Central memory CD4-positive, alpha-beta T cell (primary cell): ENCODE measurements around the gene LRMDA.
"Not testable (repeated sequence)": the region's sequence is repeated elsewhere in the genome, so short reads cannot be mapped to it uniquely, and the experiment has no call there.

Source experiments
- DNase-seq: peaks from one replicate; pipeline ENCODE4 v3.0.0; 2022

LRMDA gene

DNA sequence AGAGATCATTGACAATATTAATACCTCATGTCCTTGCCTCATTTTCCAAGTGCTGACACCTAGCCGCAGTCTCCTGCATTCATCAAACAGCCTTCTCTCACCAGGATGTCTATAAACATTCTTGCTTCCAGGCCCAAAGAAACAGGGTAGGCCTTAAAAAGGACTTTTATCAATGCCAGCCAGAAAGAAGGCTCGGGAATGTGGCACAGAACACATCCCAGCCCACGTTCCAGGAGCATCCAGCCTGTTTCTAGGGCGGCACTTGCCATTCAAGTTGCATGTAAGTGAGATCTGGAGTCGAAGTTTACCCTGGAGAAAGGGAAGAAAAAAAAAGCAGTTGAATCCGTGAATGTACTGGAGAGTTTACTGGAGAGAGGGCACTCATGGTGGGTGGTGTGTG is 1123.1 kb downstream of the LRMDA start:
- no peak for DNase-seq

DNA sequence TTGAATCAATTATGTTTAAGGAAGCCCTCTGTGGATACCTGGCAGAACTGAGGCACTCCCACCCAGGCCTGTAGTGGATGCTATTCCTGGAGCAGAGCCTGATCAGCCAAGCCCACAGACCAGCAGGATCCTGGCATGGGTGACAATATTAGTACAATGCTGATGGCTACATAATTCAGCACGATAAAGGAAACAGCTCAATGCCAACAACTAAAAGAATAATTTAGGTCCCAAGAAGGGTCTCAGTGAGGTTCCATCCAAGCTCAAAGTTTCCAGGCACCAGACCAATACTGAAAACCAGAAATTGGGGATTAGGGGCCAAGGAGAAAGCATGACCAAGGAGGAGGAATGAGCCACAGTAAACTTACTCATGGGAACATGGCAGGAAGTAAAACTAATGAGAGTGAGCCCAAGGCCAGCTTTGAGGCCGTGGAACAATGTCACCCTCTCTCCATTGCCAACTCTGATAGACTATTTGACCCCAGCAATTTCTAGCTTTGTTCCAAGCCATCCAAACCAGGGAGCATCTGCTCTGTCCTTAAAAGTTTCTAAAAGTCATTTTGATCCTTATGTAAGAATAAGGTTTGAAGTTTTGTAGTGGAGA is 1123.7 kb downstream of the LRMDA start:
- DNase-seq: no peak

DNA sequence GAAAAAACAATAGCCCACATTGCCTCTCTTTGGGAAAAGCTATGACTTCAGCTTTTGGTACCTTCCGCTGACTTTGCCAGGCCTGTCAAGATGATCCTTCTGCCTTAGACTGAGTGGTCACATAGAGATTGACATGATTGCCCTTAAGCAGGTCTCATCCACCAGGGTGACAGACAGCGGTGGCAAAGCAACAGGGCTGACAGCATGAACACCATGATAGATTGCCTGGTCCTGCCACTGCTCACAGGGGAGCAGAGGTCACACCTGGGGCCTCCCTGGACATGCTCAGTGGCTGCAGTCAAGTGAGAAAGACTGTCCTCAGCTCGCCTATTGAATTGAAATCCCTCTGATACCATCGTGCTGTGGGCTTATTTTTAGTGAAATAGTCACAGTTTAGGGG is 1125.9 kb downstream of the LRMDA start:
- DNase-seq: no peak

- no peak for DNase-seq
These were observed 1127.2 kb downstream of the LRMDA start for GRCh38 chr10:76558586-76558985.

- no peak for DNase-seq
These were observed 1127.8 kb downstream of the LRMDA start for GRCh38 chr10:76558996-76559891.

- DNase-seq: no peak
These were observed 1128.4 kb downstream of the LRMDA start for GRCh38 chr10:76559892-76560220.

DNA sequence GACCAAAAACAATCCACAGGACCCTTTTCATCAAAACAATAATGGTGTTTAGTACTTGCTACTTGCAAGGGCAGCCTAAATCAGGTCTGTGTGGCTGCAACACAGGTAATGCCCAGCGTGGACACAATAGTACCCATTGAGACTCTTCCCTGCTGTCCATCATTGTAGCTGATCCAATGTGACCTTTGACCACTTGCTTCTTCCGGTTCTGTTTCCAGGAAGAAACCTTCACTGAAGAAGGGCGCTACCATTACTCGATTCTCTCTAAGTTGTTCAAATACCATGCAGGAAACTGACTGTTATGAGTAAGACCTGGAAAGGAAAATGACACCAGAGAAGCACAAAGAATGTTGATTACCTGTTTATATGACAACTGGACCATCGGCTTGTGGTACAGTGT is 1128.9 kb downstream of the LRMDA start:
- DNase-seq: no peak

GRCh38 chr10:76563286-76563685 is 1131.9 kb downstream of the LRMDA start:
- DNase-seq: no peak

DNA sequence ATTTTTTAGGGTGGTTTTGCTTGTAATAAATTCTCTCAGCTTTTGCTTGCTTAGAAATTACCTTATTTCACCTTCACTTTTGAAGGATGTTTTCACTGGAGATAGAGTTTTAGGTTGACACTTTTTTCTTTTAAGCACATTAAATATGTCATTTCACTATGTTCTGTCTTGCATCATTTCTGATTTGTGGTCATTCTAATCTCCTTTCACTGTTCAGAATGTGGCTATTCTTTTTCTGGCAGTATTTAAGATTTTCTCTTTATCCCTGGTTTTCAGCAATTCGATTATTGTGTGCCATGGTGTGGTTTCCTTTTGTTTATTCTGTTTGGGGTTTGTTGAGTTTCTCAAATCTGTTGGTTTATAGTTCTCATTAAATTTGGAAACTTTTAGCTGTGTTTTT is 1140.6 kb downstream of the LRMDA start:
- no peak for DNase-seq

- no peak for DNase-seq
These were observed 1145.0 kb downstream of the LRMDA start for GRCh38 chr10:76576276-76576962.

DNA sequence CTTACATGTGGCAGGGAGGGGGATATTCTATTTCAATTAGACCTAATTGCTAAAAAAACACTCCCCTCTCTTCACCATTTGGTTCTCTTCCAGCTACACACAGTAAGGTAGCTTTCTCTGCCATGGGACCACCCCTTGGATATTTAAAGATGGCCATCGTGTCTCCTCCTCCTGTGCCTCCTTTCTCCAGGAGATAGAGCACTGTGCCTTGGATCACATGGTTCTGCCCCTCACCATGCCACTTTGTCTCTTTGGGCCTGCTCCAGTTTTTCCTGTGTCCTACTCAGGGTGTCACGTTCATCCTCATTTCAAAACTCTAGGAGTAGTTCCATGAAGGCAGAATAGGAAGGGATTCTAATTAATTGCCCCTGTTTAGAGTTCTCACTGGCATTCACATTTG is 1146.0 kb downstream of the LRMDA start:
- DNase-seq: no peak

- no peak for DNase-seq
These were observed 1150.3 kb downstream of the LRMDA start for GRCh38 chr10:76581506-76582256.

GRCh38 chr10:76582531-76582930 is 1151.1 kb downstream of the LRMDA start:
- DNase-seq: no peak

GRCh38 chr10:76583711-76584161 is 1152.3 kb downstream of the LRMDA start:
- DNase-seq: no peak

DNA sequence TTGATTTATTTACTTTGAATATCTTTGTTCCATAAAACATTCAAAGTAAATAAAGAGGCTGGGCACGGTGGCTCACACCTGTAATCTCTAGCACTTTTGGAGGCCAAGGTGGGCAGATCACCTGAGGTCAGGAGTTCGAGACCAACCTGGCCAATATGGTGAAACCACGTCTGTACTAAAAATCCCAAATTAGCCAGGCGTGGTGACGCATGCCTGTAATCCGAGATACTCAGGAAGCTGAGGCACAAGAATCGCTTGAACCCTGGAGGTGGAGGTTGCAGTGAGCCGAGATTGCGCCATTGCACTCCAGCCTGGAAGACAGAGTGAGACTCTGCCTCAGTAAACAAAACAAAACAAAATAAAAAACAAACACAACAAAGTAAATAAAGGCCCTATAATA is 1153.0 kb downstream of the LRMDA start:
- DNase-seq: not testable (repeated sequence)
